Measurements from ENCODE around the gene RALGAPB.

- TF ChIP-seq CTCF (IDR thresholded peaks at IDR 0.05; ENCODE audit: borderline replicate concordance, extremely low read depth, low read length, poor library complexity, severe bottlenecking) (no peak), EZH2 (IDR thresholded peaks at IDR 0.05; ENCODE audit: borderline replicate concordance, low read depth, low read length, severe bottlenecking) (no peak)
Observed at GRCh38 chr20:38589351-38589750, 116.7 kb downstream of the RALGAPB start.

Data from DND-41 (cell line).